Vagina (tissue), 2 donors: ENCODE results near the gene NELL1. TPM values are rescaled to one million over a fixed set of nuclear protein-coding genes. Genes with fewer than 3 reads are reported as not detected.

Experiments used
- DNase-seq, 2 donors: peaks; one replicate each; pipeline ENCODE4 v3.0.0-alpha.2; 2017; ENCODE audit errors: extremely low spot score in 2 of 2
- H3K27ac ChIP-seq: fragments of 200-600 bp; sonication (generic); one replicate; pipeline ENCODE4 v1.5.1; 2019
- H3K27me3 ChIP-seq: fragments of 200-600 bp; sonication (generic); one replicate; pipeline ENCODE4 v1.5.1; 2019
- H3K36me3 ChIP-seq, 2 donors: fragments of 200-600 bp; sonication (generic); one replicate each; pipeline ENCODE4 v1.5.1; 2017 to 2019
- H3K4me1 ChIP-seq: fragments of 200-600 bp; sonication (generic); one replicate; pipeline ENCODE4 v1.5.1; 2019
- H3K4me3 ChIP-seq, 2 donors: fragments of 200-600 bp; sonication (generic); 1 replicate in 1 of 2; 2 replicates in 1 of 2; pipeline ENCODE4 v1.5.1; 2016 to 2019
- H3K9me3 ChIP-seq: fragments of 200-600 bp; sonication (generic); one replicate; pipeline ENCODE4 v1.5.1; 2019
- POLR2A ChIP-seq, 2 donors: fragments of 450-650 bp; IDR thresholded peaks; one replicate each; pipeline ENCODE4 v1.6.1; 2017; ENCODE audit warnings: antibody characterized with exemption in 2 of 2, mild to moderate bottlenecking in 2 of 2, moderate library complexity in 2 of 2
- POLR2AphosphoS5 ChIP-seq, 2 donors: sonication (generic); formaldehyde crosslinking; IDR thresholded peaks; one replicate each; pipeline ENCODE4 v1.9.0; 2017; ENCODE audit warnings: antibody characterized with exemption in 2 of 2, mild to moderate bottlenecking in 2 of 2, low read depth in 1 of 2; ENCODE audit not compliant: insufficient read depth in 1 of 2
- intact Hi-C: fragments of 100-400 bp; cut with DNase I; formaldehyde crosslinking; loops from one replicate; pipeline ENCODE4 v1.15.1; 2023
- total RNA-seq: library from RNA; depleted of rRNA; stranded (reverse); fragments of >200 nt; gene quantifications from one replicate; pipeline ENCODE4 v1.2.3, GENCODE V29; 2016
- TF ChIP-seq, protein P1 (sequence below), 3 experiments: fragments of 450-650 bp in 2 of 3; fragments of 200-600 bp in 1 of 3; sonication (generic) in 1 of 3; IDR thresholded peaks; one replicate each; pipeline ENCODE4 v1.5.1; 2017 to 2019; ENCODE audit warnings: antibody characterized with exemption in 3 of 3, mild to moderate bottlenecking in 2 of 3, moderate library complexity in 2 of 3

Gene NELL1
- total RNA-seq, 1 donor from 2014 or later, result 0.49 TPM

DNA sequence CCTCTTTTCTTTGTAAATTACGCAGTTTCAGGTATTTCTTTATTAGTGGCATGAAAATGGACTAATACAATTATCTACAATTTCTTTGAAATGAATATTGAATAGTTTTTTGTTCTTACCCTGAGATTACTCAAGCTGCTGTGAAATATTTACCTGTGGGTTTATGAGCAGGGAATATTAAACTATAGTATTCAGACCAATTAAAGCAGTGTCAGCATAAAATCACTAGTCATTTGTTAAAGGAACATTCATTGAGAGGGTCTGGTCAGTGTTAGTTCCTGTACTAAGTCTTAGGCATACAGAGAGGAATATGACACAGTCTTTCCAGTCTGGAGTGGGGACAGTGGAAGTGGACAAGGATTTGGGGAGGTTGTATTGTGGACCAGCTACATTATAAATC lies 877.3 kb downstream of the NELL1 start:
- Histone ChIP-seq H3K27ac (no peak overlapping the region), H3K4me3 (no peak overlapping the region), H3K27me3 (no peaks in the 10 kb centered on the region), H3K36me3 (no peaks in the 10 kb centered on the region), H3K9me3 (no peaks in the 10 kb centered on the region), H3K4me1 (no peaks in the 10 kb centered on the region)
- intact Hi-C loops, result no loop called here
- no peak for DNase-seq
- TF ChIP-seq POLR2A (IDR thresholded peaks at IDR 0.05) (no peak), POLR2AphosphoS5 (IDR thresholded peaks at IDR 0.05; ENCODE audit: insufficient read depth in 1 of 2, low read depth in 1 of 2) (no peak)
- TF ChIP-seq, protein P1, sequence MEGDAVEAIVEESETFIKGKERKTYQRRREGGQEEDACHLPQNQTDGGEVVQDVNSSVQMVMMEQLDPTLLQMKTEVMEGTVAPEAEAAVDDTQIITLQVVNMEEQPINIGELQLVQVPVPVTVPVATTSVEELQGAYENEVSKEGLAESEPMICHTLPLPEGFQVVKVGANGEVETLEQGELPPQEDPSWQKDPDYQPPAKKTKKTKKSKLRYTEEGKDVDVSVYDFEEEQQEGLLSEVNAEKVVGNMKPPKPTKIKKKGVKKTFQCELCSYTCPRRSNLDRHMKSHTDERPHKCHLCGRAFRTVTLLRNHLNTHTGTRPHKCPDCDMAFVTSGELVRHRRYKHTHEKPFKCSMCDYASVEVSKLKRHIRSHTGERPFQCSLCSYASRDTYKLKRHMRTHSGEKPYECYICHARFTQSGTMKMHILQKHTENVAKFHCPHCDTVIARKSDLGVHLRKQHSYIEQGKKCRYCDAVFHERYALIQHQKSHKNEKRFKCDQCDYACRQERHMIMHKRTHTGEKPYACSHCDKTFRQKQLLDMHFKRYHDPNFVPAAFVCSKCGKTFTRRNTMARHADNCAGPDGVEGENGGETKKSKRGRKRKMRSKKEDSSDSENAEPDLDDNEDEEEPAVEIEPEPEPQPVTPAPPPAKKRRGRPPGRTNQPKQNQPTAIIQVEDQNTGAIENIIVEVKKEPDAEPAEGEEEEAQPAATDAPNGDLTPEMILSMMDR (IDR thresholded peaks at IDR 0.05), result no peak

DNA sequence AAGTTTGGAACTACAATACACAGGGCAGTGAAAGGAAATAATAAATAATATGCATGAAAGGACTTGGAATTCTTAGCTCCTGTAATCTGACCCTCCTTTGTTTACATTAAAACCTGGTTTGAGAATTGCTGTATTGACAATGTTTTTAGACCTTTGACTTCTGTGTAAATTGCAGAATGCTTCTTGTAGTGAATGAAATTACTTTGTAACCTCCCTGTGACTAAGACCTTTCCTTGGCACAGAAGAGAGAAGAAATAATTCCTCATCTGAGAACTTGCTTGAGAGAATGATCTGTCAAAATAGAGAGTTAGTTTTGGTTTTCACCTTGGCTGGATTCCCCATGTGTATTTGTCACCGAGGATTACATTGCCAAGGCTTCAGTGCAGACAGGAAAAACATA lies 883.5 kb downstream of the NELL1 start:
- H3K36me3 ChIP-seq, result no peaks in the 10 kb centered on the region
- intact Hi-C loops, result no loop called here

DNA sequence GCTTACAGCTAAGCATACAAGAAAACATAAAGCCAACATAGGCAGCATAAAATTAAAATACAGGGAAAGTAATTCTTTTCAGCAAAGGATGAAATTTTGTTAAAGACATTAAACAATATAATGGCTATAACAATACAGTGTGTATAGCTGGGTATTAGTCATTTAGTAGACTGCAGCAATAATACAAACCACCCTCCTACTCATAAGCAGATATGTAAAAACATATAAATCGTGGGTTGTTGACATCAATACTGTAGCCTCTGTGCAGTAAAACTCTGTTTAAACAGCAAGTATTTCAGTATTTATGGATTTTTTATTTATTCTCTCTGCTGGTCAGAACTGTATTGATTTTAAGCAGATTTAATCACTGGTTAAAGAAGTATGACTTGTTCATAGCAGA lies 884.4 kb downstream of the NELL1 start:
- TF ChIP-seq, protein P1 (IDR thresholded peaks at IDR 0.05), result no peak
- no peak for TF ChIP-seq POLR2AphosphoS5 (IDR thresholded peaks at IDR 0.05; ENCODE audit: insufficient read depth in 1 of 2, low read depth in 1 of 2)
- TF ChIP-seq POLR2A (IDR thresholded peaks at IDR 0.05), result no peak
- no peaks in the 10 kb centered on the region for H3K27me3 ChIP-seq
- H3K9me3 ChIP-seq, result no peaks in the 10 kb centered on the region
- intact Hi-C loops, result no loop called here
- no peak overlapping the region for H3K4me3 ChIP-seq
- DNase-seq, result no peak
- H3K36me3 ChIP-seq, result no peaks in the 10 kb centered on the region
- peaks cover 4% of the 10 kb centered on the region for H3K4me1 ChIP-seq
- H3K27ac ChIP-seq, result no peak overlapping the region

More for the DNA sequence above, 883.5 kb downstream of the NELL1 start:
- Histone ChIP-seq H3K9me3 (no peaks in the 10 kb centered on the region), H3K27ac (no peak overlapping the region), H3K27me3 (no peaks in the 10 kb centered on the region), H3K4me3 (no peak overlapping the region), H3K4me1 (peaks cover 4% of the 10 kb centered on the region)
- no peak for DNase-seq
- no peak for TF ChIP-seq POLR2A (IDR thresholded peaks at IDR 0.05)
- TF ChIP-seq, protein P1 (IDR thresholded peaks at IDR 0.05), result no peak
- peak in 1 of 2 donors; percentile 22 for TF ChIP-seq POLR2AphosphoS5 (IDR thresholded peaks at IDR 0.05; ENCODE audit: insufficient read depth in 1 of 2, low read depth in 1 of 2)

DNA sequence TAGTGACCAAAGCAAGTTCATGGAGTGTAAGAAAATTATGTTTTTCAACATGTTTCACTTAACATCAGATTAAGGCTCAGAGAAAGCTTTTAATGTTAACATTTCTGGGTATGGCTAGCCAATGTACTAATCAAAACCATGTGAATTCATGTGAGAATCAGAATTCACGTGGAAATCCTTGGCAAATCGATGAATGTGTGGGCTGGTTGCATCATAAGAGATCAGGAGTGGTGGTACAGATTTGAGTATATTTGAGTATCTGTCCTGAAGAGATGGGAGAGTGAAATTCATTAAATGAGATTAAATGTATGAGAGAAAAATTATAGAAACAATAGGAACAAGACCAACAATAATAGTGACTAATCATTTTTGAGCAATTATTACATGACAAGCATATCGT lies 884.9 kb downstream of the NELL1 start:
- H3K27me3 ChIP-seq, result no peaks in the 10 kb centered on the region
- DNase-seq, result no peak
- H3K27ac ChIP-seq, result no peak overlapping the region
- TF ChIP-seq POLR2A (IDR thresholded peaks at IDR 0.05), result no peak
- TF ChIP-seq, protein P1 (IDR thresholded peaks at IDR 0.05), result no peak
- TF ChIP-seq POLR2AphosphoS5 (IDR thresholded peaks at IDR 0.05; ENCODE audit: insufficient read depth in 1 of 2, low read depth in 1 of 2), result no peak
- no peak overlapping the region for H3K4me3 ChIP-seq
- no peaks in the 10 kb centered on the region for H3K9me3 ChIP-seq
- H3K36me3 ChIP-seq, result no peaks in the 10 kb centered on the region
- peaks cover 4% of the 10 kb centered on the region for H3K4me1 ChIP-seq
- intact Hi-C loops, result no loop called here

DNA sequence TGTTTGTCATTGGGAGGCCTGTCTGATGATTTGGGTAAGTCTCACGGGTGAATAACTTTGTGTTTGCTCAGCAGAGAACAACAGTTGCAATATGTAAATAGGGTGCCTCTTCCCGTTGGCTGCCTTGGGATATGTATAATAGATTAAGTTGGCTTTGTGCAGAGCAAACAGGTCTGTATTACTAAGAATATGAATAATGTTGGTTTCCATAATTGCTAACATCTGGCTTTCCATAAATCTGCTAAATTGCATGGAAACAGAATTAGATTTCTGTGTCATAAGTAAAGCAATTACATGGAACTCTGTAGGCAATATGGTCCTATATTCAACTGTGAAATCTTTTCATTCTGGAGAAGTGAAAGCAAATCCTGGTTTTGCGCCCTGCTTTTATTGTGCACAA lies 887.5 kb downstream of the NELL1 start:
- intact Hi-C loops, result no loop called here
- H3K27me3 ChIP-seq, result no peaks in the 10 kb centered on the region
- peaks cover 4% of the 10 kb centered on the region for H3K4me1 ChIP-seq
- no peak overlapping the region for H3K4me3 ChIP-seq
- no peak for DNase-seq
- H3K36me3 ChIP-seq, result no peaks in the 10 kb centered on the region
- H3K9me3 ChIP-seq, result no peaks in the 10 kb centered on the region
- TF ChIP-seq POLR2AphosphoS5 (IDR thresholded peaks at IDR 0.05; ENCODE audit: insufficient read depth in 1 of 2, low read depth in 1 of 2), result no peak
- TF ChIP-seq, protein P1 (IDR thresholded peaks at IDR 0.05), result no peak
- no peak for TF ChIP-seq POLR2A (IDR thresholded peaks at IDR 0.05)
- no peak overlapping the region for H3K27ac ChIP-seq
